ENCODE data around the gene ABTB2. TPM values are rescaled to one million over a fixed set of nuclear protein-coding genes. Genes with fewer than 3 reads are reported as not detected.
A peak's percentile ranks its signal among the peaks of the same experiment; 100 is the strongest.

Gene ABTB2
- total RNA-seq, 1 experiment from 2014 or later, result 5.5 TPM

DNA sequence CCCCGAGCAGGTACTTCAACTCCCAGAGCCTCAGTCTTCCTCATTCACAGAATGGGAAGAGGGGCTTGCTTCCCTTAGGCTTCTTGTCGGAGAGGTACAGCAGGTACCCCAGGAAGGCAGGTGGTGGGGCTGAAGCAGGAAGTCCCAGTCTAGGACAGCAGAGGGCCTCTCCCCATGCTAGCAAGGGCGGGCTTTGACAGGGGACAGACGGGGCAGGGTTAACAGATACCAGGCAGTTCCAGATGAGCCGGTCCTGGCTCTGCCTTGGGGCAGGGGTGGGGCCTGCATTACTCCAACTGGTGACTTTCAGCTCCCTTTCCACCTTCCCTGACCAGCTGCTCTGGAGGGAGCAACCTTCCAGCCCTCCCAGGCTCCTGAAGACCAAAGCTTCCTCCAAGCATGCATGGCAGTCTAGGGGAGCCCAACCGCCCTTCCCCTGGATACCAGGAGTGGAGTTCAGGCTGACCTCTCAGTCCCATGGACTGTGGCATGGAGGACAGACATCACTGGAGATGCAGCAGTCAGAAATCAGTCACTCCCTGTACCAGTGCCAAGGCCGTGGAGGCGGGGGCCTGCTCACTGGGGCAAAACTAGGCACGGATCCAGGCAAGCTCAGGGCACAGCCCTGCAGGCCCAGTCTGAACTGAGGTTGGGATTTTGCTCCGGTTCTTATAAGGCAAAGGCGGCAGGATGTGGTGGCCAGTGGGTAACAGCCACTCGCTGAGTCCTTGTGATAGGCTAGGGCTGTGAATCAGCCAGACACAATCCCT, 191.8 kb downstream of the ABTB2 start:
- H3K27me3 ChIP-seq (ENCODE audit: insufficient read depth, low read length), result no peaks in the 10 kb centered on the region
- no peaks in the 10 kb centered on the region for H3K9me3 ChIP-seq (ENCODE audit: control insufficient read depth, low read depth, low read length)
- Mint-ChIP-seq H3K9me3 (no peaks in the 10 kb centered on the region), H3K4me3 (no peak overlapping the region), H3K36me3 (ENCODE audit: insufficient read depth in 1 of 3, low read depth in 3 of 3) (peaks cover 0 to 3% (median 0%) of the 10 kb centered on the region in 3 experiments; a peak in 1 of 7 replicates), H3K27ac (no peak overlapping the region), H3K4me1 (no peaks in the 10 kb centered on the region), H3K27me3 (ENCODE audit: low read depth) (peaks cover 3% of the 10 kb centered on the region; the same call in 1 of the 2 replicates)
- no peaks in the 10 kb centered on the region for H4K20me1 ChIP-seq (ENCODE audit: control insufficient read depth, insufficient read depth, insufficient read length)
- H3K18ac ChIP-seq (ENCODE audit: insufficient read length, low read depth, low read length), result no peak overlapping the region
- H2BK120ac ChIP-seq (ENCODE audit: low read depth, low read length, poor library complexity, severe bottlenecking), result no peak overlapping the region
- no peak overlapping the region for H4K5ac ChIP-seq (ENCODE audit: insufficient read length, low read depth, low read length)
- H3K4me1 ChIP-seq (ENCODE audit: insufficient read depth, low read length), result no peaks in the 10 kb centered on the region
- H2BK5ac ChIP-seq (ENCODE audit: insufficient read length, low read length), result no peak overlapping the region
- no peak for DNase-seq
- no peak overlapping the region for H3K23ac ChIP-seq (ENCODE audit: insufficient read length, low read depth, low read length)
- H2BK12ac ChIP-seq (ENCODE audit: insufficient read length, low read depth, low read length), result no peak overlapping the region
- H3K9ac ChIP-seq (ENCODE audit: extremely low read depth, insufficient read length, low read length), result no peak overlapping the region
- H3K14ac ChIP-seq (ENCODE audit: insufficient read depth, low read length), result no peak overlapping the region
- no peak overlapping the region for H3K56ac ChIP-seq (ENCODE audit: insufficient read length, low read depth, low read length)
- no peak overlapping the region for H3K4ac ChIP-seq (ENCODE audit: low read depth, low read length)
- no peaks in the 10 kb centered on the region for H3K79me2 ChIP-seq (ENCODE audit: insufficient read depth, low read length)
- H4K91ac ChIP-seq (ENCODE audit: insufficient read length, low read depth, low read length), result no peak overlapping the region
- no CpG with 5 or more reads among the region's 12 CpGs for WGBS (ENCODE audit: extremely low coverage, insufficient read length, low lambda C conversion rate)
- H2BK20ac ChIP-seq (ENCODE audit: low read depth, low read length, poor library complexity, severe bottlenecking), result no peak overlapping the region
- H3K79me1 ChIP-seq (ENCODE audit: insufficient read depth, low read depth, low read length, poor library complexity, severe bottlenecking), result no peaks in the 10 kb centered on the region
- peak; percentile 42; the same call in 2 of the 3 replicates for TF ChIP-seq CTCF (conservative IDR thresholded peaks at IDR 0.05)
- no peak overlapping the region for H2AK5ac ChIP-seq (ENCODE audit: insufficient read length, low read length)
- no peaks in the 10 kb centered on the region for H3K23me2 ChIP-seq (ENCODE audit: insufficient read length, low read depth, low read length, poor library complexity, severe bottlenecking)
- H3K27ac ChIP-seq (ENCODE audit: insufficient read length, low read depth, low read length), result no peak overlapping the region
- H2AFZ ChIP-seq (ENCODE audit: low read length), result no peak overlapping the region
- no peak overlapping the region for H2BK15ac ChIP-seq (ENCODE audit: low read depth, low read length)
- no peak overlapping the region for H3T11ph ChIP-seq (ENCODE audit: low read length)
- H4K8ac ChIP-seq (replicated peaks; ENCODE audit: insufficient read length, low read depth, low read length), result no peak overlapping the region
- no peak overlapping the region for H3K4me2 ChIP-seq (ENCODE audit: insufficient read depth, insufficient read length, low read length)
